HL-60/S4 treated with retinoic acid at 250 ng/mL for 4 days and 3 days (cell line): ENCODE measurements around the gene NDUFV2.

Experiments
- in situ Hi-C: fragments of 300-500 bp; cut with MboI; formaldehyde crosslinking; loops from 2 replicates; pipeline ENCODE4 v1.7.0; 2022; ENCODE audit warnings: low sequenced_read_pairs

NDUFV2 gene

GRCh38 chr18:9115984-9116383, 13.5 kb downstream of the NDUFV2 start:
- in situ Hi-C loops, result no loop called here

GRCh38 chr18:9117980-9118841, 15.7 kb downstream of the NDUFV2 start:
- in situ Hi-C loops, result no loop called here

- in situ Hi-C loops, result no loop called here
These were observed 18.3 kb downstream of the NDUFV2 start for GRCh38 chr18:9120796-9121195.

- in situ Hi-C loops, result no loop called here
These were observed 21.0 kb downstream of the NDUFV2 start for GRCh38 chr18:9123520-9123919.

- in situ Hi-C loops, result no loop called here
These were observed 22.3 kb downstream of the NDUFV2 start for GRCh38 chr18:9124824-9125223.

GRCh38 chr18:9126337-9126736, 23.8 kb downstream of the NDUFV2 start:
- in situ Hi-C loops, result no loop called here

GRCh38 chr18:9130195-9130594, 27.7 kb downstream of the NDUFV2 start:
- in situ Hi-C loops, result no loop called here

GRCh38 chr18:9130806-9131205, 28.3 kb downstream of the NDUFV2 start:
- in situ Hi-C loops, result no loop called here

GRCh38 chr18:9132628-9133027, 30.1 kb downstream of the NDUFV2 start:
- in situ Hi-C loops, result no loop called here

GRCh38 chr18:9133225-9133624, 30.7 kb downstream of the NDUFV2 start:
- in situ Hi-C loops, result no loop called here

GRCh38 chr18:9135081-9135911, 32.8 kb downstream of the NDUFV2 start:
- in situ Hi-C loops, result no loop called here

GRCh38 chr18:9135912-9136314, 33.4 kb downstream of the NDUFV2 start:
- in situ Hi-C loops, result no loop called here

GRCh38 chr18:9136315-9137155, 34.0 kb downstream of the NDUFV2 start, which contains the start of gene ANKRD12:
Gene ANKRD12, plus strand, starts transcription at chr18:9136781. Its CDS starts 45,652 bp downstream, at chr18:9182433.
- in situ Hi-C loops, result no loop called here

GRCh38 chr18:9137168-9138066, 34.9 kb downstream of the NDUFV2 start:
- in situ Hi-C loops, result no loop called here

GRCh38 chr18:9139400-9140039, 37.0 kb downstream of the NDUFV2 start:
- in situ Hi-C loops, result no loop called here

GRCh38 chr18:9140381-9140780, 37.9 kb downstream of the NDUFV2 start:
- in situ Hi-C loops, result no loop called here

GRCh38 chr18:9140984-9141383, 38.5 kb downstream of the NDUFV2 start:
- in situ Hi-C loops, result no loop called here

- in situ Hi-C loops, result no loop called here
These were observed 43.7 kb downstream of the NDUFV2 start for GRCh38 chr18:9146224-9146623.

GRCh38 chr18:9147440-9148202, 45.1 kb downstream of the NDUFV2 start:
- in situ Hi-C loops, result no loop called here
